Heart left ventricle (tissue), 16 donors: ENCODE results near the gene CHRDL2. TPM values are rescaled to one million over a fixed set of nuclear protein-coding genes. Genes with fewer than 3 reads are reported as not detected.
"Not testable (repeated sequence)": the region's sequence is repeated elsewhere in the genome, so short reads cannot be mapped to it uniquely, and the experiment has no call there.

Experiments used
- ATAC-seq, 4 donors: fragments of 200-7000 bp; cut with Tn5 transposase; one replicate each; pipeline ENCODE4 v1.9.1; 2020 to 2022; ENCODE audit warnings: moderate library complexity in 4 of 4, mild to moderate bottlenecking in 3 of 4, moderate number of reproducible peaks in 1 of 4
- DNase-seq, 5 donors: peaks; one replicate each; pipeline ENCODE4 v3.0.0-alpha.2; 2020
- H3K27ac ChIP-seq, 12 donors: fragments of 200-600 bp; sonication (generic) in 4 of 12; one replicate each; pipeline versions ENCODE4 v1.5.0 to v1.8.0; 2016 to 2022; ENCODE audit warnings: mild to moderate bottlenecking in 2 of 12
- H3K27me3 ChIP-seq, 9 donors: fragments of 200-600 bp; sonication (generic) in 2 of 9; one replicate each; pipeline versions ENCODE4 v1.5.1 to v1.8.0; 2016 to 2022; ENCODE audit warnings: mild to moderate bottlenecking in 3 of 9
- H3K36me3 ChIP-seq, 9 donors: fragments of 200-600 bp; sonication (generic) in 2 of 9; one replicate each; pipeline versions ENCODE4 v1.5.0 to v1.8.0; 2018 to 2022; ENCODE audit warnings: mild to moderate bottlenecking in 2 of 9
- H3K4me1 ChIP-seq, 12 donors: fragments of 200-600 bp; sonication (generic) in 4 of 12; one replicate each; pipeline versions ENCODE4 v1.5.0 to v1.8.0; 2016 to 2022; ENCODE audit warnings: mild to moderate bottlenecking in 3 of 12
- H3K4me3 ChIP-seq, 12 donors: fragments of 200-600 bp; sonication (generic) in 4 of 12; one replicate each; pipeline versions ENCODE4 v1.5.0 to v1.8.0; 2017 to 2022; ENCODE audit warnings: mild to moderate bottlenecking in 9 of 12, moderate library complexity in 4 of 12
- H3K9me3 ChIP-seq, 12 donors: fragments of 200-600 bp; sonication (generic) in 4 of 12; one replicate each; pipeline versions ENCODE4 v1.5.0 to v1.8.0; 2016 to 2022; ENCODE audit warnings: mild to moderate bottlenecking in 1 of 12
- CTCF ChIP-seq, 12 donors: fragments of 200-600 bp; sonication (generic) in 4 of 12; IDR thresholded peaks; one replicate each; pipeline versions ENCODE4 v1.5.0 to v1.8.0; 2018 to 2022; ENCODE audit warnings: antibody characterized with exemption in 12 of 12, mild to moderate bottlenecking in 5 of 12
- POLR2A ChIP-seq, 2 donors: fragments of 450-650 bp; IDR thresholded peaks; one replicate each; pipeline ENCODE4 v1.6.1; 2017; ENCODE audit warnings: antibody characterized with exemption in 2 of 2, mild to moderate bottlenecking in 2 of 2, moderate library complexity in 2 of 2
- WGBS, 4 donors: extraction: QIAGEN DNeasy Blood & Tissue Kit in 2 of 4; methylation state at CpG; one replicate each; pipeline versions ENCODE4 v1.1.5 to v1.1.7; 2013 to 2018; 5-methylcytosine and 5-hydroxymethylcytosine counted together
- intact Hi-C, 10 donors: fragments of 100-400 bp; cut with DNase I; formaldehyde crosslinking; loops; one replicate each; pipeline versions ENCODE4 v1.11.1 to v1.14.2; 2022
- polyA plus RNA-seq, 2 donors: library from polyadenylated mRNA; stranded (reverse); fragments of 200-250 nt; gene quantifications; one replicate each; pipeline ENCODE4 v1.2.3, GENCODE V29; 2013
- total RNA-seq, 9 donors: library from RNA; depleted of rRNA in 2 of 9; stranded (reverse); fragments of >200 nt in 2 of 9; fragmentation: NEBNext Ultra II Directional in 3 of 9; extraction: Animal tissue kit (Norgen Biotek cat#: 25700) in 3 of 9; gene quantifications; one replicate each; pipeline versions ENCODE4 v1.1.0 to v1.2.4, GENCODE V29; 2016 to 2023
- donor health status: ischemic (EF 13 %, LVEDD 7.1; RV severe dilation, severe dysfunction).
- donor health status: healthy with polysubstance abuse.
- donor health status: DM: no; HTN: yes; CAD: no.
- donor health status: DM: no; HTN: no; CAD: no.
- donor health status: ischemic (EF 25% LVEDD 6.9; RV normal size, moderate dysfunction).
- donor health status: ischemic (EF 25% LVEDD 5.7; RV mildly dilated, moderate dysfunction).
- donor health status: healthy.
- donor health status: DM: yes; HTN: yes; CAD: no.
- donor health status: ischemic (EF 35%, LVEDD 5.7; RV mildly dilated, moderate dysfunction).
- donor health status: nonischemic (EF 11% LVEDD 7.7; RV severe dilation, severe dysfunction).
- donor health status: DM: yes; HTN: yes; CAD: no.
- donor health status: PGD.
- donor health status: ischemic (EF 29% LVEDD 5.4; RV normal size, mild dysfunction).
- donor health status: nonischemic (EF 23%, LVEDD 6.1; RV moderate dilation, normal function).

CHRDL2 gene
- total and polyA plus RNA-seq, 11 donors, result 1.5 to 13.4 (median 3.4) TPM

GRCh38 chr11:74771139-74771538 is 39.9 kb upstream of the CHRDL2 start:
- ATAC-seq (no peak), DNase-seq (no peak)
- no peaks in the 10 kb centered on the region for H3K9me3 ChIP-seq
- 92 to 98% (median 94%) methylated on average over 3 of the region's 3 CpGs for WGBS, 4 donors
- no peak overlapping the region for H3K4me3 ChIP-seq
- H3K27ac ChIP-seq, result no peak overlapping the region
- intact Hi-C loops, result no loop called here
- H3K27me3 ChIP-seq, result no peaks in the 10 kb centered on the region
- no peaks in the 10 kb centered on the region for H3K36me3 ChIP-seq
- TF ChIP-seq CTCF (IDR thresholded peaks at IDR 0.05) (no peak), POLR2A (IDR thresholded peaks at IDR 0.05) (no peak)
- H3K4me1 ChIP-seq, result peaks cover 0 to 20% (median 0%) of the 10 kb centered on the region in 12 donors

- Histone ChIP-seq H3K4me3 (no peak overlapping the region), H3K9me3 (no peaks in the 10 kb centered on the region), H3K27ac (no peak overlapping the region), H3K27me3 (no peaks in the 10 kb centered on the region), H3K36me3 (no peaks in the 10 kb centered on the region), H3K4me1 (peaks cover 0 to 17% (median 1%) of the 10 kb centered on the region in 12 donors)
- intact Hi-C loops, result no loop called here
- WGBS, 4 donors, result 53 to 72% (median 66%) methylated on average over 5 of the region's 5 CpGs
- ATAC-seq (no peak), DNase-seq (no peak)
- TF ChIP-seq POLR2A (IDR thresholded peaks at IDR 0.05) (no peak), CTCF (IDR thresholded peaks at IDR 0.05) (no peak)
These were observed 39.2 kb upstream of the CHRDL2 start for GRCh38 chr11:74770456-74770855.

GRCh38 chr11:74769055-74769707 is 38.0 kb upstream of the CHRDL2 start:
- Histone ChIP-seq H3K27me3 (no peaks in the 10 kb centered on the region), H3K9me3 (no peaks in the 10 kb centered on the region), H3K27ac (no peak overlapping the region), H3K4me3 (no peak overlapping the region), H3K36me3 (no peaks in the 10 kb centered on the region), H3K4me1 (peaks cover 0 to 12% (median 0%) of the 10 kb centered on the region in 12 donors)
- intact Hi-C loops, result no loop called here
- DNase-seq (no peak), ATAC-seq (no peak)
- 75 to 83% (median 79%) methylated on average over 2 of the region's 2 CpGs for WGBS, 4 donors
- TF ChIP-seq CTCF (IDR thresholded peaks at IDR 0.05), result no peak
- TF ChIP-seq POLR2A (IDR thresholded peaks at IDR 0.05), result no peak

GRCh38 chr11:74768172-74768651 is 37.0 kb upstream of the CHRDL2 start:
- peaks cover 0 to 12% (median 0%) of the 10 kb centered on the region in 12 donors for H3K4me1 ChIP-seq
- DNase-seq, ATAC-seq, H3K27me3 ChIP-seq, H3K27ac ChIP-seq, intact Hi-C loops, H3K36me3 ChIP-seq, H3K4me3 ChIP-seq, H3K9me3 ChIP-seq: not testable (repeated sequence)
- 91 to 96% (median 95%) methylated on average over 9 of the region's 9 CpGs for WGBS, 4 donors

- Histone ChIP-seq H3K4me3 (no peak overlapping the region), H3K9me3 (no peaks in the 10 kb centered on the region), H3K4me1 (peaks cover 0 to 7% (median 0%) of the 10 kb centered on the region in 12 donors), H3K27me3 (no peaks in the 10 kb centered on the region), H3K36me3 (no peaks in the 10 kb centered on the region), H3K27ac (no peak overlapping the region)
- TF ChIP-seq CTCF (IDR thresholded peaks at IDR 0.05) (no peak), POLR2A (IDR thresholded peaks at IDR 0.05) (no peak)
- 99 to 100% (median 100%) methylated on average over 1 of the region's 1 CpG for WGBS, 4 donors
- ATAC-seq (no peak), DNase-seq (no peak)
- intact Hi-C loops, result no loop called here
These were observed 35.7 kb upstream of the CHRDL2 start for GRCh38 chr11:74766905-74767304.
